Suppressor macrophage treated with lipopolysaccharide for 1 hour (primary cell): ENCODE measurements around the gene TBX4.

Experiments used
- DNase-seq, 3 donors: peaks; one replicate each; pipeline ENCODE4 v3.0.0-alpha.2; 2020 to 2022

TBX4 gene

DNA sequence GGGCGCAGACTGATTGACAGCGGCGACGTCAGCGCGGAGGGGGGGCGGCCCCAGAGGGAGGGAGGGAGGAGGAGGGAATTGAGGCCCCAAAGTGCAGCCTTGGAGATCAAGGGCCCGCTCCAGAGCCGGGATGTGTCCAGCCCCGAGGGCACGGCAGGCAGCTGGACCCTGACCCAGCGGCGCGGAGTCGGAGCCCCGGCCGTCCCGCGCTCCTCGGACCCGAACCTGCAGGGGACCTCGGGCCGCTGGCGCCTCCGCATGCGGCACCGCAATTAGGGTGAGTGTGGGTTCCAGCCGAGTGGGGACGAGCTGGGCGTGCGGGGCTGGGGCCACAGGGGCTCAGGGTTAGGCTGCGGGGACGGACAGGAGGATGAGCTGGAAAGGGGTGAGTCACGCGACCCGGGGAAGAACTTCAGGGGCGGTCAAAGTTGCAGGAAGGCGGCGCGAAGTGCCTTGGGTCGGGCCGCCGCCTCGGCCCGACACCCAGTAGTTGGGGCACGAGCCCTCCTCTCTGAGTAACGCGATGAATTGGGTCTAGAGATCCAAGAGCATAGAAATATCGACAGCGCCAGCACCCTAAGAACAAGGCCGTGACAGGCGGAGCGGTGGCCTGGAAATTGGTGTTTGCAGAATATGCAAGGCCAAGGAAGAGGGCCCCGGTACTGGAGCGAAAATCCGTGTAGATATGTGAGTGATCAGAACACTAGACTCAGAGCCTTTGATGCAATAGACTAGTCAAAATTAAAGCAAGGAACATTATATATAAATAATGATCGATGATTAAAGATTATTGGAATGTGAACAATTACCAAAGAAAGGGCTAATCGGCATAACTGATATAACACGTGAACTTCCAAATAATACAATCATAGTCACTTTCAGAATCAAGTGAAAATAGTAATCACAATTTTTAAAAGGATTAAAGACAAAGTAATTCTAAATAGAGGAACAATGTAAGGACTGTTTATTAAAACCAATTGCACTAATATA lies at the start of gene TBX4:
Gene TBX4, plus strand, starts transcription at position 122 of the 990 bp plus-strand sequence. CDS start 4,069 bp downstream, outside the sequence.
- DNase-seq: no peak

DNA sequence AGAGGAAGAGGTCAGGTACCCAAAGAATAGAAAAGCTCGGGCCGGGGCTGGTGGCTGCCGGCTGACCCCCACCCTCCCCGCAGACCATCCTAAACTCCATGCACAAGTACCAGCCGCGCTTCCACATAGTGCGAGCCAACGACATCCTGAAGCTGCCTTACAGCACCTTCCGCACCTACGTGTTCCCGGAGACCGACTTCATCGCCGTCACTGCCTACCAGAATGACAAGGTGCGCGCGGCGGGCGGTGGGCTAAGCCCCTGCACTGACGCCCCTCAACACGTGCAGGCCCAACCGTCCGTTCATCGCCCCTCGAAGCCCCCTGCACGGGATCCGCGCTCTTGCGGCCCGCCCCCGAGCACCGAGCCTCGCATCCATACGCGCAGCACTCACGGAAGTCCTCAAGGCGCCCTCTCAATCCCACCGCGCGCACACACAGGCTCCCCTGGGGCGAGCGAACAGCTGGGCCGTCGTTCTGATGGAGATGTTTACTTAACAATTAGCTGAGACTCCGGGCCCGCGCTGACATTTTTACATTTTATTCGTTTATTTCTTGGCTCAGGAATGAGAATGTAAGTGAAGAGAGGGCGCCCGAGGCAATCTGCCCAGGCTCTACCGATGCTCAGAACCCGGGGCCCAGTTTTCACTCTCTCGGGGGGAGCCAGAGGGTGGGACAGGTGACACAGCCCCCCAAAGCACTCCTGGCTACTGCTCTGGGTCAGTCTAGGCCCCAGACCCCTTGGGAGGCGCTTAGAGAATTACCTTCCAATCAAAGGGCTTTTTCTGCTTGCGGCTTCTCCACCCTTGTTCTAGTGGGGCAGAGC lies 49.0 kb upstream of the TBX4 start:
- no peak for DNase-seq

DNA sequence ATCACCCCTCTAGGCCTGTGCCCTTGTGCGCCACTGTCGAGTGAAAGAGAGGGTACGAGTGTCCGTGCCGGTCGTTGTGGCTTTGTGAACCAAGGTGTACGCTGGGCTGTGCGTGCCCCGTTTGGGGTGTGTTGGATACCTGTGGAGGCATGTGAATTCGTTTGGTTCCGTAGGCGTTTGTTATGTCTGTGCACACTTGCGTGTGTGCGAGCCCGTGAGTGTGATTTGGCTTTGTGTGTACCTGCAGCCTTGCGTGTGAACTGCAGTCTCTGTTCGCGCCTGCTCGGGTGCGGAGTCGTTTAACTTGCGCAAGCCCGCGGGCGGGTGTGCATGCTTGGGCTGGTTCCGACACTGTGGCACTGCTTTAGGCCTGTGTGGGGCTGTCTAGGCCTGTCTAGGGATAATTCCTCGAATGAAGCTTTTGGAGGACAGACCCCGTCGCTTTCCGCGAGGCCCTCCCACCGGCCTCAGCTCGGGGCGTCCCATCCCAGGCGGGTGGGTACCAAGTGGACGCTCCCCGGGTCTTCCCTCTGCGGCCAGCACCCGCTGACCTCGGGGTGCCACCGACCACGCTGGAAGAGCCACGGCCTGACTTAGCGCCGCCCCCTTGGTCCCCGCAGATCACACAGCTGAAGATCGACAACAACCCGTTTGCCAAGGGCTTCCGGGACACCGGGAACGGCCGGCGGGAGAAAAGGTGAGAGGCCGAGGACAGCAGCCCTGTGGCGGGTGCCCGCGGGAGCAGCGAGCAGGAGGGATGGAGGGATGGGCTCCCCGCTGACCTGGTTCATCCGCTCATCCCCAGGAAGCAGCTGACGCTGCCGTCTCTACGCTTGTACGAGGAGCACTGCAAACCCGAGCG lies 48.2 kb upstream of the TBX4 start:
- DNase-seq: no peak

DNA sequence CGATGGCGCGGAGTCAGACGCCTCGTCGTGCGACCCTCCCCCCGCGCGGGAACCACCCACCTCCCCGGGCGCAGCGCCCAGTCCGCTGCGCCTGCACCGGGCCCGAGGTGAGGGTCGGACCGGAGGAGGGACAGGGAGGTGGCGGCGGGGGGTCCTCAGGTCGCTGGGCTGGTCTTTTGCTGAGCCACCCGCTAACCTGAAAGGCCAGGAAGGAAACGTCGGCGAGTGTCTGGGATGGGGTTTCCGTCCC lies 47.6 kb upstream of the TBX4 start:
- no peak for DNase-seq

DNA sequence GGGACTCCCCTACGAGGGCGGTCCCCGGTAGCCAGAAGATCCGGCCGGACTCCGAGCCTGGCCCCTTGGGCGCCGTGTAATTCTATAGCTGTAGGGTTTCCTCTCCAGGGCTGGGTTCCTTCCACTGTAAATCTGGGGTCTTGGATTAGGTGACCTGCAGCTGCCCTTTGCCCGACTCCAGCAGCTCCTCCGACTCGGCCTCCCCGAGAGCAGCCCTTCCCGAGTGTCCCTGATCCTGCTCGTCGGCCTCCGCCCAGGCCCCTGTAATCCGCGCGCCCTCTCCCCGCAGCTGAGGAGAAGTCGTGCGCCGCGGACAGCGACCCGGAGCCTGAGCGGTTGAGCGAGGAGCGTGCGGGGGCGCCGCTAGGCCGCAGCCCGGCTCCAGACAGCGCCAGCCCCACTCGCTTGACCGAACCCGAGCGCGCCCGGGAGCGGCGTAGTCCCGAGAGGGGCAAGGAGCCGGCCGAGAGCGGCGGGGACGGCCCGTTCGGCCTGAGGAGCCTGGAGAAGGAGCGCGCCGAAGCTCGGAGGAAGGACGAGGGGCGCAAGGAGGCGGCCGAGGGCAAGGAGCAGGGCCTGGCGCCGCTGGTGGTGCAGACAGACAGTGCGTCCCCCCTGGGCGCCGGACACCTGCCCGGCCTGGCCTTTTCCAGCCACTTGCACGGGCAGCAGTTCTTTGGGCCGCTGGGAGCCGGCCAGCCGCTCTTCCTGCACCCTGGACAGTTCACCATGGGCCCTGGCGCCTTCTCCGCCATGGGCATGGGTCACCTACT lies 47.1 kb upstream of the TBX4 start:
- peak in 1 of 3 donors; percentile 47 for DNase-seq

DNA sequence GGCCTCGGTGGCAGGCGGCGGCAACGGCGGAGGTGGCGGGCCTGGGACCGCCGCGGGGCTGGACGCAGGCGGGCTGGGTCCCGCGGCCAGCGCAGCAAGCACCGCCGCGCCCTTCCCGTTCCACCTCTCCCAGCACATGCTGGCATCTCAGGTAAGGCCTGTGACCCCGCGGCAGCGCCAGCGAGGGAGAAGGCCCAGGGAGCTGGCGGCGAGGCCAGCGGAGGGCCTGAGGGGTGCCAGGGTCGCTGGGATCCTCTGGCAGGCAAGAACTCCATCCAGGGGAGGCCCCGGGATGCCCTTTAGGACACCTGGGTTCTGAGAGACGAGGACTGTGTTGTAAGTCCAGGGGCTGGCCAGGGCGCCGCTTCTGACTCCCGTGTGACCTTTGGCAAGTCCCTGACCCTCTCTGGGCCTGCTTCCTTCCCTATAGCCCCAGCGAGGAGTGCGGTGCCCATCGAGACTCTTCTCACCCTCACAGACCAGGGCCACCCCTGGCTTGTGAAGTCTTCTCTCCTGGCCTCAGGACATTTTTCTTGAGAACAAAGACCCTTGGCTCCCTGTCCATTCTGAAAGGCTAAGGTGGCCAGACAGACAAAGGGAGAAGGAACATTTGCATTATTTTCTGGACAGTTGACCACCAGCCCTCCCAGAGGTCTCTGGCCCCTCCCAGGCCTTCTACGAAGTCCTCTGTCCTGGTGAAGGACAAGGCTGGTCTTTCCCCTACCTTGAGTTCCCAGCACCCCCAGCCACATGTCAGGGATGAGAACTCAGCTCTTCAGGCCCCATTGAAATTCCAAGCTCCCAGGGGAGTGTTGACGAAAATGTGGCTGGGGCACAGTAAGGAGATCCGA lies 46.3 kb upstream of the TBX4 start:
- DNase-seq: no peak

DNA sequence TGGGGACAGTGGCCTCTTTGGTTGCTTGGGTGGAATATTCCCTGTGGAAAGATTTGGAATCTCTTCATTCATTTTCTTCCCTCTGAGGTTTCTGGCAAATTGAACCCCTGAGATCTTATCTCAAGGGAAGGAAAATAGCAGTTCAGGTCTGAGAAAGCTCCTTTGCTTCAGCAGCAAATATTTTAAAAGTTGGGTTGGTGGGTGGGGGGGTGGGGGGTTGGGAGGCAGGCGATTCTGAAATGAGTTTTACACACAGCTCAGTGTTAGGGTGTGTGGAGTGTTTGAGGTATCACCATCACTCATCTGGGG lies 45.7 kb upstream of the TBX4 start:
- no peak for DNase-seq

DNA sequence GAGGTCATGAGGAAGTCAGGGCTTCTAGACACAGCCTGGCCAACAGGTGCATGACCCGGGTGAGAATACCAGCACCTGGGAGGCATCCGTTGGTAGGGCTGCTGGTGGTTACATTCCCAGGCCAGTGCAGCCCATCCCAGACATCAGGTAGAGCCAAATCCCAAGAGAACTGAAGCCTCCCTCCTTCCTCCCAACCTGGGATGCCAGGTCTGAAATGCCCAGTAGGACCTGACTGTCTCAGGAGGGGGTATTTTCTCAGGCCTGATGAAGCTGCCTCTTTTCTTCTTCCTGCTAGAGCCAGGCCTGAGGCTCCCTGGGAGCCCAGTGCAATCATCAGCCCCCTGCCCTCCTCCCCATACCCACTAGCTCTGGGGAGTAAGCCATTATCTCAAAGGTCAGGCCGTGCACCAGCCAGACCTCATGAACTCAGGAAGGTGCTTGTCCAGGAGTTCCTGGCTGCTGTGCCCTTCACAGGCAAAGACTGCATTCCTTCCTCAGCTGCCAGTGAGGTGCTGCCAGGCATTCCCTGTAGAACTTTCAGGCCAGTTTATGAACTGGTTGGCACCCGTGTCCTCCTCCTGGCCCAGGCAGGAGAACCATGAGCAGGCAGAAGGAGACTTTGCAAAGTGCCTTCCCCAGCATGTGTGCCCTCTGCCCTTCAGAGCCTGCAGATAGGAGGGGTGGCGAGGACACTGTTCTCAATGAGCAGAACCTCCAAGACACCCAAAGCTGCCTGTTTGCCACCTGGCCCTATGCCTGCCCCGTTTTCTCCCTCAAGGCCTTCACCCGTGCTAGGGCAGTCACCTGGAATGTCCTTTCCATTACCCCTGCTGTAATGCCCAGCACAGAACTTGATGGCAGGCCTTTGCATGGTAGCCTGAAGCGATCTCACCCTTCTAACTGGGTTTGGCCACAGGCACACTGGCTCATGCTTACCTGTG lies 45.0 kb upstream of the TBX4 start:
- DNase-seq: no peak

DNA sequence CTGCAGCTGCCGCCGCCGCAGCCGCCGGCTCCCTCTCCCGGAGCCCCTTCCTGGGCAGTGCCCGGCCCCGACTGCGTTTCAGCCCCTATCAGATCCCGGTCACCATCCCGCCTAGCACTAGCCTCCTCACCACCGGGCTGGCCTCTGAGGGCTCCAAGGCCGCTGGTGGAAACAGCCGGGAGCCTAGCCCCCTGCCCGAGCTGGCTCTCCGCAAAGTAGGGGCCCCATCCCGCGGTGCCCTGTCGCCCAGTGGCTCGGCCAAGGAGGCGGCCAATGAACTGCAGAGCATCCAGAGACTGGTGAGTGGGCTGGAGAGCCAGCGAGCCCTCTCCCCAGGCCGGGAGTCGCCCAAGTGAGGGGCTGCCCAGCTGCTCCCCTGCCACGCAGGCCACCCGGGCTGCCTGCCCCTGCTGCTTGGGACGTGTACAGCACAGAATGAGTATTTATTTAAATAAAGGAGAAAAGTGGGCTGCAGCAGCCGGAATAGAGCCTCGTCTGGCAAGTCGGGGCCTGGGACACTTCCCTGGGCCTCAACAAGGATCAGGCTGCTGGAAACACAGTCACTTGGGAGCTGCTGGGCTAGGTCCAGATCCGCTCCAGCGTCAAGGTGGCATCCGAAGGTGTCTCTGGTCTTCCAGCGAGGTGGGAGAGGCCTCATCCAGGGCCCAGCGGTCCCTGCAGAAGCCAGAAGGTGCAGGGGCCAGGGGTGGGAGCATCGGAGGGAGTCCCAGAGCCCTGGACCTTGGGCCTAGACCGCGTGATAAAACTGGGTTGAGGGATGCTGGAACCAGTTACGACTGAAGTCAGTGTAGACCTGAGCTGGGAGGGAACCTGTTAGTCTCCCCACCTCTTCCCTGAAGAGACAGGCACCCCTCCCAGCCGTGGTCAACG lies 43.8 kb upstream of the TBX4 start:
- DNase-seq: no peak

DNA sequence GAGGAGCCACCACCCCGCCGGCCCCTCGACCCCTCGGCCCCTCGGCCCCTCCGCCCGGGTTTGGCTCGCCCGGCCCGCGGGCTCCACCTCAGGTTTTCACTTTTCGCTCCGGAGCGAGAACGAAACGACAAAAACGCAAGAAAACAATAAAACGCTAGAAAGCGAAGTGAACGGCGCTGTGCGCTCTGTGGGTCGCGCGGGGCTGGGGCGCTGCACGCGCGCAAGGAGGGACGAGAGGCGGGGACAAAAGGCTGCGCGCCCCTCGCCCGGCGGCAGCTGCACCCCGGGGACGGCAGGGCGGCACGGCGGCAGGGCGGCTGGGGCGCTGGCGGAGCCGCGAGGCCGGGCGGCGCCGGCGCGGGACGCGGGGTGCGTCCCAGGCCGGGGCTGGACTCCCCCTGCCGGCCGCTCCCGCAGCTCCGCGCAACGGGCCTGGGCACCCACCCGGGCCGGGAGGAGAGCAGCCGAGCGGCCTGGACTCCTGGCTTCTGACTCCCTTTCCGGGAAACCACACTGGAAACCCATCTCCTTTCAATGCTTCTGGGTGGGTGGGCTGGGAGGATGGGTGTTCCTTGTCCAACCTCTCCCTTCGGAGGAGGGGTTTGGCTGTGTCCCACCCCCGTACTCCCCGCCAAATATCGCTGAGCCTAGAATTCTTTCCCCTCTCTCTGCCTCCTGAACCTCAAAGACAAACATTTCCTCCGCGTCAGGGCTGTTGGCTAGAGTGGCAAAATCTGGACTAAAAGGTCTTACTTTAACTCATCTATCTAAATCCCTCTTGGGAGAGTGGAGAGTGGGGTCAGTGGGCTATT lies 42.7 kb upstream of the TBX4 start:
- peak; percentile 69 to 92 (median 82) for DNase-seq

DNA sequence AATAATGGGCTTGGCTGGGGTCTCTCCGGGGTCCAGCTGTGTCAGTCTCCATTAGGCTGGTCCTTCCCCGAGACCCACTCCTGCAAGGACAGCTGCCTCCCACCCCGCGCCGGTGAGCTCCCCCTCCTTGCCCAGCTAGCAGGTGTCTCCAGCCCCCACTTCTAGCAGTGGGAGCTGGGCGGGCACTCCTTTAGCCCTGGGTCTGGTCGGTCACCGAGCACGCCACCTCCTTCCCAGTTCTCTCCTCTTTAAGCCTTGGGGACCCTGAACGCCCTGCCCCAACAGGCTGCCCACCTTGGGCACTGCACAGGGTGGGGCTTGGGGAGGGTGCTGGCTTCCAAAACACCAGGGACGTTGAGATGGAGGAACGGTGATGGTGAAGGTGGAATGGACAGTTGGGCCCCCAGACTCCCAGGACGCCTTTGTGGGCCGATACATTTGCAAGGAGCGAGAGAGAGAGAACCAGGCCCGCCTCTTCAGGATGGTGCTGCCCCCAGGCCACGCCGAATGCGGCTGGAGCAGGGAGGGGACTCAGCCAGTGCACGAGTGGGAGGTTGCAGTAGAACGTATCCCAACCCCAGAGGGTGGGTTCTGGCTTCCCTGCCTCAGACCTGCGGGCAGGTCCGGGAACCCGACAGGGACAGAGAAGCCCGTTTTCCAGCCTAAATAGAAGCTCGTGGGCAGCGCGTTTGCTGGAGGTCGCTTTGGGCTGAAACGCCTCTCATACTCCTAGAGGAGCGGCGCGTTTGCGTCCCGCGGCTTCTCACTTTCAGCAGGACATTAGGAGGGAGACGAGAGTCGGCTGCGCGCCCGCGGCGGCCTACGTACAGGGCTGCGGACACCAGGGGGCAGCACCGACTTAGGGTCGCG lies 41.8 kb upstream of the TBX4 start:
- DNase-seq: peak; percentile 68 to 89 (median 72)

DNA sequence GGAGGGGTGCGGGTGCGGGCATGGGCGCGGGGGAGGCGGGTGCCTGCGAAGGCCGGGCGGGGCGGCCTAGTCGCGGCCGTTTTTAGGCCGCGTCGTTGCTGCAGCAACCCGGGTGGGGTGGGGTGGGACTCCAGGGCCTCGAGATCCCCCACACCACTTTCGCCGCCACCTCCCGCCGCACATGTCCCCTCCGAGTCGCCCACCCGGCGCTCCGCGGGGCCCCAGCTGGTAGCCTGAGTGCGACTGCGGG lies 41.3 kb upstream of the TBX4 start:
- DNase-seq: no peak

DNA sequence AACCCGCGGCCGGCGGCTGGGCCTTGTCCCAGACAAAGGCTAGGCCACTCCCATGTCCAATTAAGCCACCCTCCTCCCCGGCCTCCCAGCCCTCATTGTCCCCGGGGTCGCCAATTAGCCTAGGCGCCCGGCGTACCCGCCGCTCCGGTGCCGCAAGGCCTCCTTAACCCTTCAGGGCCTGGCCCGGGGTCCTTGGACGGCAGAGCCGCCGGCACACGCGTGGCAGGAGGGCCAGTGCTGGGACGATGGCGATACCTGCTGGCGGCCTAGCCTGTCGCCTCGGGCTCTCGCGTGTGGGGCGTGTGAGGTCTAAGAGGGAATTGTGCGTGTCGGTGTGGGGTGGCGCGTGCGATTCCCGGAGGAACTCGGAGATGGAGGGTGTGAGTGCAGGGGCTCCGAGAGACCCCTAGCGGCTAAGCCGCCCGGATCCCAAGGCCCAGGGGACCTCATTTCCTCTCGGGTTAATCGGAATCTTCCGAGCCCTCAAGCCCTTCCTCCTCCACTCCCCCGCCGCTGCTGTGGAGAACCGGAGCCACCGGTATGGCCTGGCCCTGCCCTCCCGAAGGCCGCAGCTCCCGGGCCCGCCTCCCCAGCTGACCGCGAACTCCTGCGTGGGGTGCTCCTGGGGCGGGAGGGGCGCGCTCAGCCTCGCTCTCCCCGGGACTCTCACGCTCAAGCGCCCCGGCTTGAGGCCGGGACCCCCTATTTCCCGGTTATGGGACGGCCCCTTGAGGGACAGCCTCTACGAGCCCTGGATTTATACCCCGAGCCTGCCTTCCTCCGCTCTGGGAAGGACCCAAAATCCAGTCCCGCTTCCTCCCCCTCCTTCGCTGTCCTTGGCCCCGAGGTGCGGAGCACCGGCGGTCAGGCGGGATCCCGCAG lies 40.7 kb upstream of the TBX4 start:
- DNase-seq: peak; percentile 37 to 55 (median 44)

DNA sequence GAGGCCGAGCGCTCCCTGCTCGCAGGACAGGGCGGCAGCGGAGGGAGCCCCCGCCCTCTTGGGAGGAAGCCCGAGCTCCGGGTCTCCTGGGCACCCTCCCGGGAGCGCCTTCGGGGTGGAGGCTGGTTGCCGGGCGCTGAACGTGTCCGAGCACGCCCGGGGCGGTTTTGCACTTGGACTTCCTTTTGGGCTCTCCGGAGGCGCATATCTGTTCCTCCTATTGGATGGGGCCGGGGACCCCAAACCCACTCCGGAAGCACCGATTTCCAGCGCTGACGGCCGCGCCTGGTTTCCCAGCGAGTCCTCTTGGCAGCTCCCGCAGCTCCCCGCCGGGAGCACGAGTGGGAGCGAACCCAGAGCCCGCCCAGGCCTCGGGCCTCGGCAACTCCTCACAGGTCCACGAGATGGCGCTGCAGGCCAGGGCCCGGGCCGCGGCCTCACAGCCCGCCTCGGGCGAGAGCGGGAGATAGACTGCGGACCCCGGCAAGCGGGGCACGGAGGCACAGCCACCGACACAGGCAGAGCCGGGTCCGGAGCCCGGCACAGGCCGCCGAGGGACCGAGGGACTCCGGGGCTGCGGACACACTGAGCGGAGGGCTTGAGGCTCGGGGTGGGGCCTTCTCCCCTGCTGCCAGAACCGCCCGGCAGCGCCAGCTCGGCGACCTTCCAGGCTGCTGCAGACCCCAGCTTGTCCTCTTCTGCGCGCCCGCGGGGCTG lies 39.9 kb upstream of the TBX4 start:
- peak; percentile 69 to 90 (median 86) for DNase-seq

DNA sequence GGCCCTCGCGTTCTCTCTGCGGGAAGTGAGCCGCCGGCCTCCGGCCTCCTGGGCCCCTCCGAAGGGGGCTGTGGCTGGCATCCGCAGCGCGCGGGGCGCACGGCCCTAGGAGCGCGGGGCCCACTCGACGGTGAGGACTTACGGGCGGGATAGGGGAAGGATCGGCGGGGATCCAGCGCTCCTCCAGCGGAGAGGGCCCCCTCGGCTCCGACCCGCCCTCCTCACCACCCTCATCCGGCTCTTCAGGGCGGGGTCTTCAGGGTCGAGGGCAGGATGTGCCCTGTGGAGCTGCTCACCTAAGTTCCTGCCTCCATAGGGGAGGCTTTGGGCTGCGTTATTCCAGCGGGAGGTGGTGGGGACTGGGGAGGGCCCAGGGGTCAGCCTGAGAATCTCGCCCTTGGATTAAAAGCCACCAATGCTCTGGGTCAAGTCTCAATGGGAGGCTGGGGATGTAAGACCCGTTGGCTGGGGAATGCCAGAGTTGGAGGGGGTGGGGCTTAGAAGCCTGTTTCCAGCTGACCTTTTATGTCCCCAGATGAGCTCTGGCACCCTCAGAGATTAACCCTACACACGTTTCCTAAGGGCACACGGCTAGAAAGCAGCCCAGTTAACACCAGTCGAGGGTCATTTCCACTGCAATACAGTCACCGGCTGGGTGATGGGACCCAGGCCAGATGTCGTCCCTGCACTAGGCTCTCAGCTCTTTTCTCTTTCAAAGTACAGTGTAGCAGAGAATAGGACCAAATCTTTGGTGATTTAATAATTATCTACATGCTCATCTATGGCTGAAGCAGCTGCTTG lies 39.2 kb upstream of the TBX4 start:
- DNase-seq: no peak
